K562 (cell line): ENCODE measurements around the gene CPPED1. TPM values are rescaled to one million over a fixed set of nuclear protein-coding genes. Genes with fewer than 3 reads are reported as not detected.

ENCODE experiments used
- ATAC-seq: fragments of 200-7000 bp; cut with Tn5 transposase; 3 replicates; pipeline ENCODE4 v1.9.1; 2020; ENCODE audit warnings: moderate library complexity
- BruUV-seq: library from RNA; stranded (reverse); fragments of 400-500 nt; replicated peaks from 2 replicates; lab custom pipeline; 2021; lab: Mats Ljungman, UMichigan
- CTCF ChIA-PET: fragments of 300-600 bp; formaldehyde crosslinking; extraction: SDS; loops from one replicate; lab custom pipeline; 2021; ENCODE audit warnings: low intra/inter-chr PET ratio; lab: Yijun Ruan, JAX
- POLR2A ChIA-PET: fragments of 300-600, 350-650 bp; sonication (Branson Sonifier 250); formaldehyde crosslinking; extraction: SDS; loops from one replicate; lab custom pipeline; 2021; ENCODE audit warnings: antibody characterized with exemption, inconsistent platforms; lab: Yijun Ruan, JAX
- DNase-seq, 4 experiments: peaks; one replicate each; pipeline versions ENCODE4 v3.0.0 to v3.0.0-alpha.2; 2011 to 2018; ENCODE audit warnings: low spot score in 3 of 4, mixed read lengths in 3 of 4; ENCODE audit errors: extremely low read depth in 1 of 4
- FAIRE-seq: peaks from 2 replicates; lab custom pipeline; 2011; peaks lifted over from hg19 to GRCh38; lab: Jason Lieb, UNC
- H2AFZ ChIP-seq: 2 replicates; pipeline ENCODE4 v1.6.0; 2011; ENCODE audit warnings: low read depth, low read length, control low read depth, inconsistent platforms
- H3K27ac ChIP-seq: fragments of 200-600 bp; 3 replicates; pipeline ENCODE4 v1.8.0; 2011; ENCODE audit warnings: low read depth, mild to moderate bottlenecking, control low read depth, inconsistent platforms, low read length, moderate library complexity, mixed read lengths; ENCODE audit errors: extremely low read depth
- H3K27me3 ChIP-seq, 2 experiments: fragments of 300-600 bp in 1 of 2; 2 replicates in 1 of 2; 3 replicates in 1 of 2; pipeline versions ENCODE4 v1.6.0 to v1.8.0; 2011; ENCODE audit warnings: inconsistent platforms in 2 of 2, low read length in 2 of 2, mild to moderate bottlenecking in 1 of 2, mixed read lengths in 1 of 2, moderate library complexity in 1 of 2; ENCODE audit not compliant: control insufficient read depth in 2 of 2, insufficient read depth in 2 of 2
- H3K36me3 ChIP-seq: fragments of 300-600 bp; 3 replicates; pipeline ENCODE4 v1.8.0; 2011; ENCODE audit warnings: mild to moderate bottlenecking, low read length, inconsistent platforms; ENCODE audit not compliant: control insufficient read depth, insufficient read depth
- H3K4me1 ChIP-seq, 2 experiments: fragments of 200-600 bp in 1 of 2; replicated peaks in 1 of 2; 2 replicates in 1 of 2; 3 replicates in 1 of 2; pipeline versions ENCODE4 v1.5.1 to v1.8.0; 2011; ENCODE audit warnings: inconsistent platforms in 2 of 2, low read length in 2 of 2, mild to moderate bottlenecking in 1 of 2, mixed read lengths in 1 of 2, moderate library complexity in 1 of 2; ENCODE audit not compliant: control insufficient read depth in 2 of 2, insufficient read depth in 2 of 2
- H3K4me2 ChIP-seq: 2 replicates; pipeline ENCODE4 v1.6.1; 2011; ENCODE audit warnings: low read length, control low read depth, inconsistent platforms, mixed read lengths; ENCODE audit not compliant: insufficient read depth
- H3K4me3 ChIP-seq: fragments of 200-600 bp; sonication (generic), shearing (Covaris generic); 2 replicates; pipeline ENCODE4 v1.5.1; 2016; ENCODE audit warnings: control low read depth, inconsistent platforms
- H3K79me2 ChIP-seq: fragments of 200-600 bp; 3 replicates; pipeline ENCODE4 v1.8.0; 2011; ENCODE audit warnings: low read length, inconsistent platforms; ENCODE audit not compliant: control insufficient read depth, insufficient read depth
- H3K9ac ChIP-seq, 2 experiments: 2 replicates each; pipeline versions ENCODE4 v1.6.0 to v1.6.1; 2011; ENCODE audit warnings: low read depth in 2 of 2, low read length in 2 of 2, control low read depth in 1 of 2, inconsistent platforms in 1 of 2, mild to moderate bottlenecking in 1 of 2, mixed read lengths in 1 of 2; ENCODE audit not compliant: insufficient read depth in 1 of 2
- H3K9me1 ChIP-seq: one replicate; pipeline ENCODE4 v1.6.0; 2011; ENCODE audit warnings: inconsistent platforms, mild to moderate bottlenecking, low read length, moderate library complexity; ENCODE audit not compliant: control insufficient read depth, insufficient read depth
- H3K9me3 ChIP-seq: replicated peaks from 2 replicates; pipeline ENCODE4 v1.5.1; 2011; ENCODE audit warnings: low read depth, low read length, inconsistent platforms; ENCODE audit not compliant: control insufficient read depth, insufficient read depth
- H4K20me1 ChIP-seq: replicated peaks from 2 replicates; pipeline ENCODE4 v1.6.1; 2011; ENCODE audit warnings: low read length, inconsistent platforms, mixed read lengths; ENCODE audit not compliant: control insufficient read depth, insufficient read depth
- ELF4 ChIP-seq: fragments of 450-650 bp; formaldehyde crosslinking; IDR thresholded peaks from 2 replicates; pipeline ENCODE4 v1.4.0; 2022; ENCODE audit warnings: missing genetic modification characterization
- HCFC1 ChIP-seq: IDR thresholded peaks from 2 replicates; pipeline ENCODE4 v1.6.1; 2012; ENCODE audit warnings: low read depth, low read length, improper control_type of control experiment
- HDAC8 ChIP-seq: fragments of 450-650 bp; IDR thresholded peaks from 2 replicates; pipeline ENCODE4 v1.6.1; 2016; ENCODE audit warnings: mild to moderate bottlenecking, missing genetic modification characterization, moderate library complexity, missing compliant biosample characterization
- MAZ ChIP-seq, 2 experiments: fragments of 450-650 bp in 1 of 2; sonication (generic) in 1 of 2; formaldehyde crosslinking; IDR thresholded peaks in 1 of 2; conservative IDR thresholded peaks in 1 of 2; 2 replicates each; pipeline versions ENCODE4 v1.4.0 to v1.5.0; 2020; ENCODE audit warnings: mild to moderate bottlenecking in 1 of 2, missing genetic modification reagents in 1 of 2
- WGBS: fragments of 100-300 bp; shearing (Covaris generic); methylation state at CpG from one replicate; pipeline ENCODE4 v1.1.6; 2016; ENCODE audit warnings: low coverage, mixed read lengths; ENCODE audit not compliant: insufficient coverage; ENCODE audit errors: missing lambda C conversion rate; 5-methylcytosine and 5-hydroxymethylcytosine counted together
- in situ Hi-C: fragments of 300-500 bp; cut with MboI; formaldehyde crosslinking; loops from 4 replicates; pipeline ENCODE4 v1.15.0; 2018; ENCODE audit warnings: inconsistent platforms, mixed read lengths
- intact Hi-C: fragments of 100-400 bp; cut with micrococcal nuclease; formaldehyde crosslinking; loops from 2 replicates; pipeline ENCODE4 v1.14.2; 2022
- polyA plus RNA-seq, 8 experiments: library from polyadenylated mRNA; depleted of rRNA in 4 of 8; stranded (reverse) in 5 of 8; unstranded in 3 of 8; fragments of >200 nt; fragmentation: Nextera tagmentation in 2 of 8; fragmentation: Illumina TruSeq in 1 of 8; extraction: Ambion mirVana in 2 of 8; extraction: Trizol in 1 of 8; gene quantifications; 2 replicates each; pipeline versions ENCODE4 v1.2.1 to v1.2.3, GENCODE V29; 2011 to 2014; ENCODE audit warnings: inconsistent platforms in 1 of 8, missing spikeins in 1 of 8
- total RNA-seq, 7 experiments: library from RNA; depleted of rRNA in 6 of 7; stranded (reverse); fragments of >200 nt in 6 of 7; fragmentation: Illumina TruSeq in 2 of 7; extraction: Trizol in 2 of 7; gene quantifications; 2 replicates each; pipeline versions ENCODE4 v1.2.1 to v1.2.3, GENCODE V29; 2011 to 2021; ENCODE audit warnings: low replicate concordance in 1 of 7
- TF ChIP-seq, protein P1 (sequence below): fragments of 450-650 bp; IDR thresholded peaks from 2 replicates; pipeline ENCODE4 v1.6.1; 2016
- TF ChIP-seq, protein P2 (sequence below), 2 experiments: fragments of 450-650 bp; IDR thresholded peaks; 2 replicates each; pipeline ENCODE4 v1.6.1; 2018; ENCODE audit warnings: mild to moderate bottlenecking in 2 of 2, low read depth in 1 of 2; ENCODE audit not compliant: partially characterized antibody in 2 of 2
- TF ChIP-seq, protein P3 (sequence below): fragments of 450-650 bp; formaldehyde crosslinking; IDR thresholded peaks from 2 replicates; pipeline ENCODE4 v1.4.0; 2020; ENCODE audit warnings: mild to moderate bottlenecking, moderate library complexity
- TF ChIP-seq, protein P4 (sequence below), 3 experiments: IDR thresholded peaks in 2 of 3; conservative IDR thresholded peaks in 1 of 3; 2 replicates each; pipeline ENCODE4 v1.5.1; 2011 to 2012; ENCODE audit warnings: low read length in 3 of 3, mild to moderate bottlenecking in 3 of 3, control low read depth in 2 of 3, improper control_type of control experiment in 1 of 3, inconsistent platforms in 1 of 3, low read depth in 1 of 3, mixed read lengths in 1 of 3, moderate library complexity in 1 of 3; ENCODE audit not compliant: insufficient read depth in 2 of 3

CPPED1 gene
- total and polyA plus RNA-seq, 9 of the 15 experiments (the other 6 are each of a cell fraction or from before 2014, with no cell fraction given) = 7.5 to 25.7 (median 16.9) TPM

DNA sequence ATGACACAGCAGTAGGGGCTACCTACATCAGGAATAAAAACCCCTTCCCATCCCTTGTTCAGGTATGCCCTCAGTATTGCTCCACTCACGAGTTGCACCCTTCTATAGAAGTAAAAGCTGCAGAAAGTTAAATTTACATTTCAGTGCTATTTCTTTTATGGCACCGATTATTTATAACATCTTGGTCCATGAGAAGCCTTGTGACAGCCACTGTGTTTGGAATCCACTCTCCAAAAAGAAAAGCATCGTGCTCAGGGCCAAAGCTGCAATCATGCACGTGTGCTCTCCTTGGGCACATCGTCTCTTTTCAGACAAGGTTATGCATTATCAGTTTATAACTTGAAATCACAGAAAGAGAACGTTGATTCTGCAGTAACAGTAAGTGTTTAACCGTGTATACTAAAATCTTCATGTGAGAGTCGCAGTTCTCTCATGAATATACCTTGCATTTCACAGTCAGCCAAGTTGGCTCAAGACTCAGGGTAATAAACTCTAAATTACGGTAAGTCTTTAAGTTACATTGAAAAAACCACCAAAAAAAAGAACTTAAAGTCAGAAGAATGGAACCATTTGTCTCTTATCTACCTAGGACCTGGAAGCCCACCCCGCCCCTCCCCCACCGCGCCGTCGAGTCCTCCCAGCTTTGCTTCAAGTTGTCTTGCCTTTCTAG lies 189.6 kb downstream of the CPPED1 start (continued):
- no peak for TF ChIP-seq HCFC1
- TF ChIP-seq, protein P1, sequence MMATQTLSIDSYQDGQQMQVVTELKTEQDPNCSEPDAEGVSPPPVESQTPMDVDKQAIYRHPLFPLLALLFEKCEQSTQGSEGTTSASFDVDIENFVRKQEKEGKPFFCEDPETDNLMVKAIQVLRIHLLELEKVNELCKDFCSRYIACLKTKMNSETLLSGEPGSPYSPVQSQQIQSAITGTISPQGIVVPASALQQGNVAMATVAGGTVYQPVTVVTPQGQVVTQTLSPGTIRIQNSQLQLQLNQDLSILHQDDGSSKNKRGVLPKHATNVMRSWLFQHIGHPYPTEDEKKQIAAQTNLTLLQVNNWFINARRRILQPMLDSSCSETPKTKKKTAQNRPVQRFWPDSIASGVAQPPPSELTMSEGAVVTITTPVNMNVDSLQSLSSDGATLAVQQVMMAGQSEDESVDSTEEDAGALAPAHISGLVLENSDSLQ = no peak
- no peak for TF ChIP-seq ELF4
- no peak for TF ChIP-seq HDAC8 (tag)
- TF ChIP-seq MAZ (CRISPR knock-in tag; conservative IDR thresholded peaks at IDR 0.05 in 1 of 2, IDR thresholded peaks at IDR 0.05 in 1 of 2) = peak in 1 of 2 experiments; percentile 8; a peak in 1 of 4 replicates

DNA sequence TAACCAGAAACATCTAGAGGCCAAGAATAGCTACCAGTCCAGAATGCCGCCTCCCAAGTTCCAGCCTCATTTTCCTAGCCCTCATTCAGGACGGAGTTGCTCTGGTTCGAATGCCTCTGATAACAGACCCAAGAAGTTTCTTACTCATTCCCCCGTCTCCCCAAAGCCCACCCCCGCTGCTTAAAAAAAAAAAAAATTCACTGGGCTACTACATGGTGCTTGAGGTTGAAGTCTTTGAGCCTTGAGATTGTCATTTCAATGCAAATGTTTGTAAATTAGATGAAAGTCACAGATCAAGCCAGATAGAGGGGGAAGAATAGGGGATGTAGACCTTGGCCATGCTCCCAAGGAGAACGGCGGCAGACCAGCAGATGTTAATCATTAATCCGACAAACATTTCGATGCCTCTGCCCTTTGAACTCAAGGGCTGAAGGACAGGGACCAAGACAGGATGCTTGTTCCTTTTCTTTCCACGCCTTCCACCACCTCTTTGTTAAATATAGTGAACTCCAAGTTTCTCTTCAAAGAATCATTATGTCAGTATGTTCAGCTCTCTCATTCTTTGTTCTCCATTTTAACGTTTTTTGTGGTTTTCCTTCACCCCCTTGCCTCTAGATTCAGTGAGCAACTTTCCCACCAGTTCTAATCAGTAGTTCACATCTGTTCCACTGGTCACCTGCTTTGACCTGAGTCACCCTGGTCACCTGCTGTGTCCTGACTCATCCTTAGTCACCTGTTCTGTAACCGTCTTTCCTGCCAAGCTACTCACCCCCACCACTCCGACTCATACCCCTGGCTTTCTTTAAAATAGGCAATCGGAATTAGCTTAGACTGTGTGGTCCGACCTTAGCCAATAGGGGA lies 190.3 kb downstream of the CPPED1 start:
- H3K36me3 ChIP-seq = no peaks in the 10 kb centered on the region
- H3K27me3 ChIP-seq = no peaks in the 10 kb centered on the region
- H3K27ac ChIP-seq = peak overlapping the region; percentile 84
- intact Hi-C loops (no loop called here), in situ Hi-C loops (no loop called here)
- H4K20me1 ChIP-seq = no peaks in the 10 kb centered on the region
- no peak overlapping the region for H3K4me3 ChIP-seq
- FAIRE-seq = peak; percentile 73
- no peaks in the 10 kb centered on the region for H3K79me2 ChIP-seq
- peak; percentile 81 for ATAC-seq
- peak; percentile 55 to 87 (median 67) for DNase-seq
- WGBS = 2% methylated on average over 14 of the region's 15 CpGs
- ChIA-PET POLR2A (no interaction called here), CTCF (no interaction called here)
- no peaks in the 10 kb centered on the region for H3K9me1 ChIP-seq
- peak overlapping the region; percentile 74 for H2AFZ ChIP-seq
- peak overlapping the region in 1 of 2 experiments; percentile 43; a peak in 1 of 4 replicates for H3K9ac ChIP-seq
- BruUV-seq = no TSS peak
- no peaks in the 10 kb centered on the region for H3K9me3 ChIP-seq
- peaks cover 10 to 53% of the 10 kb centered on the region in 2 experiments; a peak in 4 of 5 replicates for H3K4me1 ChIP-seq
- H3K4me2 ChIP-seq = peak overlapping the region; percentile 61
- TF ChIP-seq, protein P2, sequence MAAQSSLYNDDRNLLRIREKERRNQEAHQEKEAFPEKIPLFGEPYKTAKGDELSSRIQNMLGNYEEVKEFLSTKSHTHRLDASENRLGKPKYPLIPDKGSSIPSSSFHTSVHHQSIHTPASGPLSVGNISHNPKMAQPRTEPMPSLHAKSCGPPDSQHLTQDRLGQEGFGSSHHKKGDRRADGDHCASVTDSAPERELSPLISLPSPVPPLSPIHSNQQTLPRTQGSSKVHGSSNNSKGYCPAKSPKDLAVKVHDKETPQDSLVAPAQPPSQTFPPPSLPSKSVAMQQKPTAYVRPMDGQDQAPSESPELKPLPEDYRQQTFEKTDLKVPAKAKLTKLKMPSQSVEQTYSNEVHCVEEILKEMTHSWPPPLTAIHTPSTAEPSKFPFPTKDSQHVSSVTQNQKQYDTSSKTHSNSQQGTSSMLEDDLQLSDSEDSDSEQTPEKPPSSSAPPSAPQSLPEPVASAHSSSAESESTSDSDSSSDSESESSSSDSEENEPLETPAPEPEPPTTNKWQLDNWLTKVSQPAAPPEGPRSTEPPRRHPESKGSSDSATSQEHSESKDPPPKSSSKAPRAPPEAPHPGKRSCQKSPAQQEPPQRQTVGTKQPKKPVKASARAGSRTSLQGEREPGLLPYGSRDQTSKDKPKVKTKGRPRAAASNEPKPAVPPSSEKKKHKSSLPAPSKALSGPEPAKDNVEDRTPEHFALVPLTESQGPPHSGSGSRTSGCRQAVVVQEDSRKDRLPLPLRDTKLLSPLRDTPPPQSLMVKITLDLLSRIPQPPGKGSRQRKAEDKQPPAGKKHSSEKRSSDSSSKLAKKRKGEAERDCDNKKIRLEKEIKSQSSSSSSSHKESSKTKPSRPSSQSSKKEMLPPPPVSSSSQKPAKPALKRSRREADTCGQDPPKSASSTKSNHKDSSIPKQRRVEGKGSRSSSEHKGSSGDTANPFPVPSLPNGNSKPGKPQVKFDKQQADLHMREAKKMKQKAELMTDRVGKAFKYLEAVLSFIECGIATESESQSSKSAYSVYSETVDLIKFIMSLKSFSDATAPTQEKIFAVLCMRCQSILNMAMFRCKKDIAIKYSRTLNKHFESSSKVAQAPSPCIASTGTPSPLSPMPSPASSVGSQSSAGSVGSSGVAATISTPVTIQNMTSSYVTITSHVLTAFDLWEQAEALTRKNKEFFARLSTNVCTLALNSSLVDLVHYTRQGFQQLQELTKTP (IDR thresholded peaks at IDR 0.05; ENCODE audit: low read depth in 1 of 2, partially characterized antibody in 2 of 2) = peak in 1 of 2 experiments; percentile 93
- TF ChIP-seq, protein P3, sequence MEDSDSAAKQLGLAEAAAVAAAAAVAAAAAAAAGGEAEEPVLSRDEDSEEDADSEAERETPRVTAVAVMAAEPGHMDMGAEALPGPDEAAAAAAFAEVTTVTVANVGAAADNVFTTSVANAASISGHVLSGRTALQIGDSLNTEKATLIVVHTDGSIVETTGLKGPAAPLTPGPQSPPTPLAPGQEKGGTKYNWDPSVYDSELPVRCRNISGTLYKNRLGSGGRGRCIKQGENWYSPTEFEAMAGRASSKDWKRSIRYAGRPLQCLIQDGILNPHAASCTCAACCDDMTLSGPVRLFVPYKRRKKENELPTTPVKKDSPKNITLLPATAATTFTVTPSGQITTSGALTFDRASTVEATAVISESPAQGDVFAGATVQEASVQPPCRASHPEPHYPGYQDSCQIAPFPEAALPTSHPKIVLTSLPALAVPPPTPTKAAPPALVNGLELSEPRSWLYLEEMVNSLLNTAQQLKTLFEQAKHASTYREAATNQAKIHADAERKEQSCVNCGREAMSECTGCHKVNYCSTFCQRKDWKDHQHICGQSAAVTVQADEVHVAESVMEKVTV = no peak
- TF ChIP-seq, protein P4, sequence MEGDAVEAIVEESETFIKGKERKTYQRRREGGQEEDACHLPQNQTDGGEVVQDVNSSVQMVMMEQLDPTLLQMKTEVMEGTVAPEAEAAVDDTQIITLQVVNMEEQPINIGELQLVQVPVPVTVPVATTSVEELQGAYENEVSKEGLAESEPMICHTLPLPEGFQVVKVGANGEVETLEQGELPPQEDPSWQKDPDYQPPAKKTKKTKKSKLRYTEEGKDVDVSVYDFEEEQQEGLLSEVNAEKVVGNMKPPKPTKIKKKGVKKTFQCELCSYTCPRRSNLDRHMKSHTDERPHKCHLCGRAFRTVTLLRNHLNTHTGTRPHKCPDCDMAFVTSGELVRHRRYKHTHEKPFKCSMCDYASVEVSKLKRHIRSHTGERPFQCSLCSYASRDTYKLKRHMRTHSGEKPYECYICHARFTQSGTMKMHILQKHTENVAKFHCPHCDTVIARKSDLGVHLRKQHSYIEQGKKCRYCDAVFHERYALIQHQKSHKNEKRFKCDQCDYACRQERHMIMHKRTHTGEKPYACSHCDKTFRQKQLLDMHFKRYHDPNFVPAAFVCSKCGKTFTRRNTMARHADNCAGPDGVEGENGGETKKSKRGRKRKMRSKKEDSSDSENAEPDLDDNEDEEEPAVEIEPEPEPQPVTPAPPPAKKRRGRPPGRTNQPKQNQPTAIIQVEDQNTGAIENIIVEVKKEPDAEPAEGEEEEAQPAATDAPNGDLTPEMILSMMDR (IDR thresholded peaks at IDR 0.05 in 2 of 3, conservative IDR thresholded peaks at IDR 0.05 in 1 of 3; ENCODE audit: insufficient read depth in 2 of 3, low read depth in 1 of 3, low read length in 3 of 3) = no peak
